DND-41 (cell line): ENCODE data around the gene AMPD3.
A peak's percentile ranks its signal among the peaks of the same experiment; 100 is the strongest.

Source experiments
- ATAC-seq: fragments of 200-7000 bp; cut with Tn5 transposase; 3 replicates; pipeline ENCODE4 v1.9.1; 2021; ENCODE audit warnings: low read depth; ENCODE audit not compliant: insufficient read depth
- DNase-seq: peaks from one replicate; pipeline ENCODE4 v3.0.0-alpha.2; 2020
- H2AFZ ChIP-seq: 2 replicates; pipeline ENCODE4 v1.6.0; 2012; ENCODE audit warnings: low read depth, low read length
- H3K27ac ChIP-seq: 2 replicates; pipeline ENCODE4 v1.5.1; 2012; ENCODE audit warnings: low read length, inconsistent platforms
- H3K27me3 ChIP-seq: fragments of 200-600 bp; sonication (generic); 2 replicates; pipeline ENCODE4 v1.6.0; 2012; ENCODE audit warnings: low read length, mild to moderate bottlenecking, inconsistent platforms; ENCODE audit not compliant: insufficient read depth, poor library complexity
- H3K36me3 ChIP-seq: 2 replicates; pipeline ENCODE4 v1.5.1; 2012; ENCODE audit warnings: low read length, inconsistent platforms; ENCODE audit not compliant: insufficient read depth
- H3K4me1 ChIP-seq: 2 replicates; pipeline ENCODE4 v1.5.1; 2012; ENCODE audit warnings: mild to moderate bottlenecking, low read length; ENCODE audit not compliant: insufficient read depth
- H3K4me2 ChIP-seq: 2 replicates; pipeline ENCODE4 v1.6.0; 2012; ENCODE audit warnings: mild to moderate bottlenecking, moderate library complexity, low read length, inconsistent platforms; ENCODE audit not compliant: insufficient read depth
- H3K4me3 ChIP-seq, 2 experiments: fragments of 200-600 bp in 1 of 2; shearing (Covaris generic) in 1 of 2; 2 replicates each; pipeline ENCODE4 v1.5.1; 2012 to 2016; ENCODE audit warnings: inconsistent platforms in 2 of 2, low read length in 2 of 2, mild to moderate bottlenecking in 2 of 2, low read depth in 1 of 2, moderate library complexity in 1 of 2
- H3K79me2 ChIP-seq: 2 replicates; pipeline ENCODE4 v1.6.0; 2012; ENCODE audit warnings: low read length, inconsistent platforms; ENCODE audit not compliant: insufficient read depth
- H3K9ac ChIP-seq: 2 replicates; pipeline ENCODE4 v1.6.0; 2012; ENCODE audit warnings: low read depth, mild to moderate bottlenecking, inconsistent platforms, low read length, moderate library complexity
- H3K9me3 ChIP-seq: 2 replicates; pipeline ENCODE4 v1.5.1; 2012; ENCODE audit warnings: low read length, moderate library complexity, mild to moderate bottlenecking, inconsistent platforms; ENCODE audit not compliant: insufficient read depth, severe bottlenecking
- H4K20me1 ChIP-seq: 2 replicates; pipeline ENCODE4 v1.6.0; 2012; ENCODE audit warnings: low read length; ENCODE audit not compliant: insufficient read depth
- EZH2 ChIP-seq: IDR thresholded peaks from 3 replicates; pipeline ENCODE4 v1.6.1; 2012; ENCODE audit warnings: borderline replicate concordance, low read depth, mild to moderate bottlenecking, moderate library complexity, low read length, inconsistent platforms; ENCODE audit not compliant: severe bottlenecking
- TF ChIP-seq, protein P1 (sequence below): IDR thresholded peaks from 2 replicates; pipeline ENCODE4 v1.5.1; 2012; ENCODE audit warnings: borderline replicate concordance, low read length, moderate library complexity, mild to moderate bottlenecking; ENCODE audit not compliant: poor library complexity, severe bottlenecking; ENCODE audit errors: extremely low read depth

The AMPD3 gene

GRCh38 chr11:10414659-10415058, 40.4 kb upstream of the AMPD3 start:
- no peak overlapping the region for H3K9ac ChIP-seq
- no peak overlapping the region for H3K27ac ChIP-seq
- peaks cover 19% of the 10 kb centered on the region for H3K4me1 ChIP-seq
- no peak overlapping the region for H3K4me3 ChIP-seq
- TF ChIP-seq EZH2 = no peak
- TF ChIP-seq, protein P1, sequence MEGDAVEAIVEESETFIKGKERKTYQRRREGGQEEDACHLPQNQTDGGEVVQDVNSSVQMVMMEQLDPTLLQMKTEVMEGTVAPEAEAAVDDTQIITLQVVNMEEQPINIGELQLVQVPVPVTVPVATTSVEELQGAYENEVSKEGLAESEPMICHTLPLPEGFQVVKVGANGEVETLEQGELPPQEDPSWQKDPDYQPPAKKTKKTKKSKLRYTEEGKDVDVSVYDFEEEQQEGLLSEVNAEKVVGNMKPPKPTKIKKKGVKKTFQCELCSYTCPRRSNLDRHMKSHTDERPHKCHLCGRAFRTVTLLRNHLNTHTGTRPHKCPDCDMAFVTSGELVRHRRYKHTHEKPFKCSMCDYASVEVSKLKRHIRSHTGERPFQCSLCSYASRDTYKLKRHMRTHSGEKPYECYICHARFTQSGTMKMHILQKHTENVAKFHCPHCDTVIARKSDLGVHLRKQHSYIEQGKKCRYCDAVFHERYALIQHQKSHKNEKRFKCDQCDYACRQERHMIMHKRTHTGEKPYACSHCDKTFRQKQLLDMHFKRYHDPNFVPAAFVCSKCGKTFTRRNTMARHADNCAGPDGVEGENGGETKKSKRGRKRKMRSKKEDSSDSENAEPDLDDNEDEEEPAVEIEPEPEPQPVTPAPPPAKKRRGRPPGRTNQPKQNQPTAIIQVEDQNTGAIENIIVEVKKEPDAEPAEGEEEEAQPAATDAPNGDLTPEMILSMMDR = no peak
- ATAC-seq = peak; percentile 96
- no peaks in the 10 kb centered on the region for H3K27me3 ChIP-seq
- no peaks in the 10 kb centered on the region for H3K9me3 ChIP-seq
- no peaks in the 10 kb centered on the region for H3K36me3 ChIP-seq
- H4K20me1 ChIP-seq = no peaks in the 10 kb centered on the region
- no peaks in the 10 kb centered on the region for H3K79me2 ChIP-seq
- DNase-seq = peak; percentile 71
- no peak overlapping the region for H3K4me2 ChIP-seq
- H2AFZ ChIP-seq = no peak overlapping the region

GRCh38 chr11:10415817-10416392, 39.2 kb upstream of the AMPD3 start:
- no peaks in the 10 kb centered on the region for H3K9me3 ChIP-seq
- no peak overlapping the region for H3K4me2 ChIP-seq
- H3K79me2 ChIP-seq = no peaks in the 10 kb centered on the region
- no peak overlapping the region for H3K4me3 ChIP-seq
- ATAC-seq = no peak
- no peak overlapping the region for H3K9ac ChIP-seq
- H3K4me1 ChIP-seq = peaks cover 19% of the 10 kb centered on the region
- no peaks in the 10 kb centered on the region for H4K20me1 ChIP-seq
- DNase-seq = no peak
- no peak overlapping the region for H3K27ac ChIP-seq
- H2AFZ ChIP-seq = no peak overlapping the region
- no peaks in the 10 kb centered on the region for H3K27me3 ChIP-seq
- TF ChIP-seq EZH2 = no peak
- TF ChIP-seq, protein P1 = peak; percentile 21
- H3K36me3 ChIP-seq = no peaks in the 10 kb centered on the region

- Histone ChIP-seq H3K79me2 (no peaks in the 10 kb centered on the region), H3K9ac (no peak overlapping the region), H4K20me1 (no peaks in the 10 kb centered on the region), H2AFZ (no peak overlapping the region), H3K4me1 (peaks cover 19% of the 10 kb centered on the region), H3K27ac (no peak overlapping the region), H3K36me3 (no peaks in the 10 kb centered on the region), H3K27me3 (no peaks in the 10 kb centered on the region), H3K4me3 (no peak overlapping the region), H3K4me2 (no peak overlapping the region), H3K9me3 (no peaks in the 10 kb centered on the region)
- TF ChIP-seq EZH2 = no peak
- TF ChIP-seq, protein P1 = no peak
- DNase-seq (no peak), ATAC-seq (no peak)
Observed at GRCh38 chr11:10418259-10418949, 36.7 kb upstream of the AMPD3 start.
